GM10248 (cell line): ENCODE measurements around the gene VPS37D.

Source experiments
- CTCF ChIA-PET: fragments of 300-600 bp; sonication (Branson Sonifier 250); formaldehyde crosslinking; extraction: SDS; loops from one replicate; lab custom pipeline; 2021; ENCODE audit warnings: antibody characterized with exemption; lab: Yijun Ruan, JAX
- POLR2A ChIA-PET: fragments of 350-650 bp; sonication (Branson Sonifier 250); formaldehyde crosslinking; extraction: SDS; loops from one replicate; lab custom pipeline; 2020; ENCODE audit warnings: antibody characterized with exemption; lab: Yijun Ruan, JAX
- DNase-seq: peaks from one replicate; pipeline ENCODE4 v3.0.0; 2012; ENCODE audit errors: extremely low spot score
- TF ChIP-seq, protein P1 (sequence below): IDR thresholded peaks from 2 replicates; pipeline ENCODE4 v1.5.1; 2012; ENCODE audit warnings: mild to moderate bottlenecking, low read depth; ENCODE audit errors: extremely low read depth, missing control alignments, control extremely low read depth

Gene VPS37D

GRCh38 chr7:73703225-73703624, 35.6 kb downstream of the VPS37D start:
- POLR2A ChIA-PET: no interaction called here
- TF ChIP-seq, protein P1, sequence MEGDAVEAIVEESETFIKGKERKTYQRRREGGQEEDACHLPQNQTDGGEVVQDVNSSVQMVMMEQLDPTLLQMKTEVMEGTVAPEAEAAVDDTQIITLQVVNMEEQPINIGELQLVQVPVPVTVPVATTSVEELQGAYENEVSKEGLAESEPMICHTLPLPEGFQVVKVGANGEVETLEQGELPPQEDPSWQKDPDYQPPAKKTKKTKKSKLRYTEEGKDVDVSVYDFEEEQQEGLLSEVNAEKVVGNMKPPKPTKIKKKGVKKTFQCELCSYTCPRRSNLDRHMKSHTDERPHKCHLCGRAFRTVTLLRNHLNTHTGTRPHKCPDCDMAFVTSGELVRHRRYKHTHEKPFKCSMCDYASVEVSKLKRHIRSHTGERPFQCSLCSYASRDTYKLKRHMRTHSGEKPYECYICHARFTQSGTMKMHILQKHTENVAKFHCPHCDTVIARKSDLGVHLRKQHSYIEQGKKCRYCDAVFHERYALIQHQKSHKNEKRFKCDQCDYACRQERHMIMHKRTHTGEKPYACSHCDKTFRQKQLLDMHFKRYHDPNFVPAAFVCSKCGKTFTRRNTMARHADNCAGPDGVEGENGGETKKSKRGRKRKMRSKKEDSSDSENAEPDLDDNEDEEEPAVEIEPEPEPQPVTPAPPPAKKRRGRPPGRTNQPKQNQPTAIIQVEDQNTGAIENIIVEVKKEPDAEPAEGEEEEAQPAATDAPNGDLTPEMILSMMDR: no peak
- DNase-seq: no peak
- CTCF ChIA-PET: interaction anchor here (1.9 to 3.8 kb wide), 3 partner anchors 10 to 96 kb away, joined by 4 to 15 read pairs (median 14); no protein-coding TSS in a partner anchor

DNA sequence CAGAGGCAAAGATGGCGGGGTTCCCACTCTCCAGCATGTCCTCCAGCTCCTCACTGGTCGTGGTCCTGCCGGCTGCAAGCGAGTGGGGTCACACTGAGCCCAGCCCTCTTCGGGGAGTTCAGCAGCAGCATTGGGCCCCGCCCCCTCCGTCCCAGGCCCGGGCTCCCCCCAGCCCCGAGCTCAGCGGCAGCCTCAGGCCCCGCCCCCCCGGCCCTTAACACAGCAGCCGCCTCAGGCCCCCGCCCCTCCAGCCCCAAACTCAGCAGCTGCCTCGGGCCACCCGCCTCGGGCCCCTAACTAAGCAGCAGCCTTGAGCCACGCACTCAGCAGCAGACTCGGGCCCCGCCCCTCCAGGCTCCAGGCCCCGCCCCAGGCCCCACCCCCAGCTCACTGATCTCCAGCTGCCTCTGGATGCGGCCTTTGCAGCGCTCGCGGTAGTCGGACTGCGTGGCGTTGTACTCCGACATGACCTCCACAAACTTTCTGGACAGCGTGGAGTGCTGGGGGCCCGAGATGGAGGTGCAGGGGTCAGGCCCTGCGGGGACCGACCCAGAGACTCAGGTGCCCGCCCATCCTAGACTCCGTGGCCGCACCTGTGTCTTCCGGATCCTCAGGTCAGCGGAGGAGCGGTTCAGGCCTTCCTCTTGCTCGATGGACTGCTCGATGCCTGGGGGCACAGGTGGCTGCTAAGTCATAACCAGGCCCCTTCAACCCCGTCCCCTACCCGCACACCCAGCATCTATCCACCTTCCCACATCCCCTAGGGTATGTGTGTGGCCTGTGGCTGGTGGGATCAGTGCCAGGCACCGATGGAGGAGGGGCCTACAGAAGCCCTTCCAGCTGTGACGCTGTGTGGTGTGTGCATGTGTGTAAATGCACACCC, 36.4 kb downstream of the VPS37D start:
- ChIA-PET POLR2A (interaction anchor here (0.6 to 1.2 kb wide), 2 partner anchors 13 to 38 kb away, joined by 3 to 5 read pairs; no protein-coding TSS in a partner anchor), CTCF (interaction anchor here (1.9 to 3.1 kb wide), 3 partner anchors 11 to 97 kb away, joined by 4 to 14 read pairs (median 11); no protein-coding TSS in a partner anchor)
- TF ChIP-seq, protein P1: no peak
- DNase-seq: peak; percentile 71

DNA sequence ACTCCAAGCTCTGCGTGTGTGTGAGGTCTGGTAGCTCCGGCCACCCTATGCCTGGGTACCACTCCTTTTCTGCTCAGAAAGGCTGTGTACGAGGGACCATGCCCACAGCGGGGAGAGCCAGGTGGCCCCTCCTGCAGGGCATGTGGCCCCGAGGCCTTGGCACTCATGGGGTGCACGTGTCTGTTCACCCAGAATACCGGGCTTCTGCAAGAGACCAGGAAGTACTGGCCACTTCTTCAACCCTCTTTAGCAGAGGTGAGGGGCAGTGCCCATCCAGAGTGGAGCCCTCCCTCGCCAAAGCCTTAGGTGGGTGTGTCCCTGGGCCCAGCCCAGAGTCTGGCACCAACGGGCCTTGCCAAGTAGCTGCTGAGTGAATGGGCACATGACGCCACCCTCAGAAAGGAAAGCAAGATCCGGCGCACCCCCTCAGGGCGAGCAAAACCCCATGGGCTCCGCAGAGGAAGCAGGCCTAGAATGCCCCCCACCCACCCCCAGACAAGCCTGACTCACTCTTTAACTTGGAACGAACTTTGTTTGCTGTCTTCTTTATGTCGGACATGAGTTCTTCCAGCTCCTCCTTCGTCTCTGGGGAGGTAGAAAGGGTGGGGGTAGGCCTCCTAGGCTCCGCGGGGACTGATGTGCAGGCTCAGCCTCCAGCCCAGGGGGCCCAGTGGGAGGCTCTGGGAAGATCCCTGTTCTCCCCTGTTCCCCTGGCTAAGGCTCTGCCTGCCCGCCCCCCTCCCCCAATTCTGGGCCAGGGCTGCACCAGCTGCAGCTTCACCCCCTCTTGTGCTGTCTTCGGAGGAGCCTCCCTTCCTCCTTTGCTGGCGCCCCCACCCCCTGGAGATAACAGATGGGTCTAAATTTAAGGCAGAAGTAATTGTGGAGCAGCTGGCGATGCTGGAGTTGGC, 37.3 kb downstream of the VPS37D start:
- POLR2A ChIA-PET: interaction anchor here (0.6 to 1.2 kb wide), 3 partner anchors 14 to 39 kb away, joined by 3 to 5 read pairs (median 3); no protein-coding TSS in a partner anchor
- CTCF ChIA-PET: interaction anchor here (1.1 to 3.1 kb wide), 4 partner anchors 8 to 98 kb away, joined by 4 to 11 read pairs (median 4); no protein-coding TSS in a partner anchor

DNA sequence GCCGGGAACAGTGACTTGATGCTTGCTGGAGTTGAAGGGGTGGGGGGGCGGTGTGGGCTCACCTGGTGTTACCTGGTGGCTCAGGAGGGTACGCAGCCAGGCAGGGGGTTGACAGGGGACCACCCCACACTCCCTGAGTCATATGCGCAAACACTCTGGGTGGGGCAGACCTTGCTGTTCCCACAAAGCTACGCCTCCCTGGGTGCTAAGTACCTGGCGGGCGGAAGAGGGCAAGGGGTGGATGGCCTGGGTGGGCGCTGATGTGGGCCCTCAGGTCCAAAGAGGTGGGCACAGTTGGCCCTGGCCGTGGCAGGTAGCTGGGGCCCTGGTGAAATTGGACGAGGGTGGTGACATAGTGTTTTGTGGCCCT, 37.9 kb downstream of the VPS37D start:
- ChIA-PET POLR2A (interaction anchor here (0.5 to 0.8 kb wide), 3 partner anchors 8 to 28 kb away, joined by 3 read pairs; no protein-coding TSS in a partner anchor), CTCF (interaction anchor here (1.1 to 3.1 kb wide), 3 partner anchors 9 to 99 kb away, joined by 4 to 11 read pairs (median 5); no protein-coding TSS in a partner anchor)
- DNase-seq: no peak
- TF ChIP-seq, protein P1: no peak

More for the DNA sequence above, 37.3 kb downstream of the VPS37D start:
- TF ChIP-seq, protein P1: no peak
- DNase-seq: no peak

- ChIA-PET POLR2A (interaction anchor here (0.5 to 0.8 kb wide), 2 partner anchors 9 to 18 kb away, joined by 3 read pairs; no protein-coding TSS in a partner anchor), CTCF (interaction anchor here (1.1 to 3.1 kb wide), 3 partner anchors 10 to 99 kb away, joined by 5 to 11 read pairs (median 9); no protein-coding TSS in a partner anchor)
- DNase-seq: no peak
- TF ChIP-seq, protein P1: no peak
Measured at GRCh38 chr7:73706126-73707044, 38.8 kb downstream of the VPS37D start.
